ENCODE results near the gene PRKCZ. TPM values are rescaled to one million over a fixed set of nuclear protein-coding genes. Genes with fewer than 3 reads are reported as not detected.

PRKCZ gene
- total RNA-seq, 1 donor from 2014 or later: 33.4 TPM

DNA sequence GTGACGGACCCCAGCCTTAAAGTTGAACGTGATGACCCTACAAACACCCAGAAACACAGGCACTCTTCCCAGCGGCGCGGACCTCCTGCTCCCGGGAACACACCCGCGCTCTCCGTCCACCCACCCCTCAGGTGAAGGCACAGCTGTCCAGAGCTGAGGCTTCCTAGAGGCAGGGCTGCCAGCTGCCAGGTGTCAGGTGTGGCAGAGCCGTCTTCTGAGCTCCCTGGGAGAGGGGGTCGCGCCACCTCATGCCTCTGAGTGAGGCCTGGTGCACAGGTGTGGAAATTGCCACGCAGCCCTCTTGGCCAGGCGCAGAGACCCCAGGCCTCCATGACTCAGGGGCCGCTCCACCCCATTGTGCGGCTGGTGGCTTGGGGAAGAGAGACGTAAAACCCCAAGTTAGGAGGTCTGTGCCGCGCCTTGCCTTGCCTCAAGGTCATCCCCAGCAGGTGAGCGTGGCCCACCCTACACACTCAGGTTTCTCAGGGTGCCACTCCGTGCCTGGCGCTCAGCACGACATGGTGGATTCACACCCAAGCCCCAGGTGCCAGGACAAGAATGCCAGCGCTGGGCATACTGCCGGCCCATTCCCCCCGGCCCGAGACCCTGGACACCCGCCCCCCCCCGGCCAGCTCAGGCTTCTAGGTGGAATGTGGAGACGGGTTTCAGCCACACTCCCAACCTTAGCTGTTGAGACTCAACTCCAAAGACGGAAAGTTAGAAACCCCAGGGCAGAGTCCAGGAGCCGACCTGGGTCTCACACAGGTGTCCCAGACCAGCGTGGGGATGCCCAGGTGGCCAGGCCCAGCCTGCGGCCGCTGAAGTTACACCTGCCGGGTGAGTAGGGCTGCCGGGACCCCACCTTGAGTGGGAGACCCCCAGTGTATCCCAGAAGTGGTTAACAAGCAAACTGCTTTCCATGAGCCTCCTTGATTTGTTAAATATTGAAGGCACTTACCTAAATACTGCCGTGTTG is 136.0 kb downstream of the PRKCZ start:
- Mint-ChIP-seq H3K4me3 (no peak overlapping the region), H3K9me3 (no peaks in the 10 kb centered on the region), H3K27me3 (ENCODE audit: insufficient read depth, low read depth) (peaks cover 7% of the 10 kb centered on the region), H3K36me3 (peaks cover 8% of the 10 kb centered on the region), H3K4me1 (peaks cover 10% of the 10 kb centered on the region), H3K27ac (no peak overlapping the region)
- Histone ChIP-seq H2AFZ (replicated peaks) (no peak overlapping the region), H4K20me1 (ENCODE audit: low read depth) (peaks cover 15% of the 10 kb centered on the region), H3K79me2 (ENCODE audit: low read depth) (no peaks in the 10 kb centered on the region), H3K4me1 (peaks cover 9% of the 10 kb centered on the region), H3F3A (ENCODE audit: low read depth) (peaks cover 18% of the 10 kb centered on the region), H3K27me3 (no peaks in the 10 kb centered on the region), H3K27ac (no peak overlapping the region), H3K36me3 (no peaks in the 10 kb centered on the region), H3K4me2 (no peak overlapping the region), H3K9me3 (ENCODE audit: low read depth) (no peaks in the 10 kb centered on the region), H3K9ac (no peak overlapping the region), H3K4me3 (no peak overlapping the region)
- DNase-seq (ENCODE audit: low spot score): no peak
- no peak for TF ChIP-seq EZH2phosphoT487 (IDR thresholded peaks at IDR 0.05)
- TF ChIP-seq, protein P1, sequence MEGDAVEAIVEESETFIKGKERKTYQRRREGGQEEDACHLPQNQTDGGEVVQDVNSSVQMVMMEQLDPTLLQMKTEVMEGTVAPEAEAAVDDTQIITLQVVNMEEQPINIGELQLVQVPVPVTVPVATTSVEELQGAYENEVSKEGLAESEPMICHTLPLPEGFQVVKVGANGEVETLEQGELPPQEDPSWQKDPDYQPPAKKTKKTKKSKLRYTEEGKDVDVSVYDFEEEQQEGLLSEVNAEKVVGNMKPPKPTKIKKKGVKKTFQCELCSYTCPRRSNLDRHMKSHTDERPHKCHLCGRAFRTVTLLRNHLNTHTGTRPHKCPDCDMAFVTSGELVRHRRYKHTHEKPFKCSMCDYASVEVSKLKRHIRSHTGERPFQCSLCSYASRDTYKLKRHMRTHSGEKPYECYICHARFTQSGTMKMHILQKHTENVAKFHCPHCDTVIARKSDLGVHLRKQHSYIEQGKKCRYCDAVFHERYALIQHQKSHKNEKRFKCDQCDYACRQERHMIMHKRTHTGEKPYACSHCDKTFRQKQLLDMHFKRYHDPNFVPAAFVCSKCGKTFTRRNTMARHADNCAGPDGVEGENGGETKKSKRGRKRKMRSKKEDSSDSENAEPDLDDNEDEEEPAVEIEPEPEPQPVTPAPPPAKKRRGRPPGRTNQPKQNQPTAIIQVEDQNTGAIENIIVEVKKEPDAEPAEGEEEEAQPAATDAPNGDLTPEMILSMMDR (IDR thresholded peaks at IDR 0.05): no peak
- TF ChIP-seq EZH2 (IDR thresholded peaks at IDR 0.05): no peak

DNA sequence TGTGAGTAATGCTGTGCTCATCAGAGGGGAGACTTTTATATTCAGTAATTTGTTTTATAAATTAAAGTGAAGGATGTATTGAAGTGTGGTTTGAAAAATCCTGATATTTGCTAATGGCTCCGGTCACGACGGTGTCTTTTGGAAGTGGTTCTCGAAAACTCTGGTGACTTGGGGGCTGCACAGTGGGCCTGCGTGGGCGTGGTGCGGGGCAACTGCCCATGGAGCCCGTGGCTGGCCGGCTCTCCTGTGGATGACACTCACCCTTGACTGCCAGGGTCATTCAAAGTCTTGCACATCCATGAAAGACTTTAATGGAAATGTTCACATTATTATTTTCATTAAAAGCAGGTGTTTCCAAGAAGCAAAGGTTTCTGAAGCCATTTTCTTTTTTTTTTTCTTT is 136.7 kb downstream of the PRKCZ start:
- Histone ChIP-seq H3K4me1 (peaks cover 9% of the 10 kb centered on the region), H3K9ac (no peak overlapping the region), H4K20me1 (ENCODE audit: low read depth) (peaks cover 19% of the 10 kb centered on the region), H2AFZ (replicated peaks) (no peak overlapping the region), H3F3A (ENCODE audit: low read depth) (peaks cover 18% of the 10 kb centered on the region), H3K27ac (no peak overlapping the region), H3K4me2 (no peak overlapping the region), H3K79me2 (ENCODE audit: low read depth) (peaks cover 3% of the 10 kb centered on the region), H3K27me3 (no peaks in the 10 kb centered on the region), H3K9me3 (ENCODE audit: low read depth) (no peaks in the 10 kb centered on the region), H3K36me3 (no peaks in the 10 kb centered on the region), H3K4me3 (no peak overlapping the region)
- Mint-ChIP-seq H3K9me3 (no peaks in the 10 kb centered on the region), H3K27ac (no peak overlapping the region), H3K27me3 (ENCODE audit: insufficient read depth, low read depth) (peaks cover 7% of the 10 kb centered on the region), H3K36me3 (peaks cover 10% of the 10 kb centered on the region), H3K4me3 (no peak overlapping the region), H3K4me1 (peaks cover 13% of the 10 kb centered on the region)
- TF ChIP-seq EZH2 (IDR thresholded peaks at IDR 0.05): no peak
- no peak for TF ChIP-seq EZH2phosphoT487 (IDR thresholded peaks at IDR 0.05)
- TF ChIP-seq, protein P1 (IDR thresholded peaks at IDR 0.05): no peak
- no peak for DNase-seq (ENCODE audit: low spot score)

DNA sequence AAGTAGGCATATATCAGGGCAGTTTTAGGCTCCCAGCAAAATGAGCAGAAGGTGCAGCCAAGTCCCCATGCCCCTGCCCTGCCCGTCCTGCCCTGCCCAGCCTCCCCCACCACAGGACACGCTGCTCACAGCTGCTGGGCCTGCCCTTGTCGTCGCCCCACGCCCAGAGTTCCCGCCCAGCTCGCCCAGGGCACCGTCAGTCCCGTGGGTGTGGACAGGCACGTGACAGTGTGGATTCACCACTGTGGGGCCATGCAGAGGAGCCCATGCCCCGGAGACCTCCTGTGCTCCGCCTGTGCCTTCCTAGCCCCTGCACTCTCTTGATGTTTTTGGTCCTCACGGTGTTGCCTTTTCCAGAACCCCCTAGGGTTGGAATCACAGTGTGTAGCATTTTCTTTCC is 137.4 kb downstream of the PRKCZ start:
- H3K9ac ChIP-seq: no peak overlapping the region
- H3K27ac Mint-ChIP-seq: peak overlapping the region; percentile 89
- peaks cover 13% of the 10 kb centered on the region for H3K4me1 Mint-ChIP-seq
- H3K27me3 Mint-ChIP-seq (ENCODE audit: insufficient read depth, low read depth): peaks cover 7% of the 10 kb centered on the region
- no peaks in the 10 kb centered on the region for H3K36me3 ChIP-seq
- no peak overlapping the region for H3K4me2 ChIP-seq
- peaks cover 10% of the 10 kb centered on the region for H3K79me2 ChIP-seq (ENCODE audit: low read depth)
- no peak overlapping the region for H3K4me3 Mint-ChIP-seq
- TF ChIP-seq, protein P1 (IDR thresholded peaks at IDR 0.05): no peak
- TF ChIP-seq EZH2phosphoT487 (IDR thresholded peaks at IDR 0.05): no peak
- no peak for TF ChIP-seq EZH2 (IDR thresholded peaks at IDR 0.05)
- no peak overlapping the region for H3K4me3 ChIP-seq
- DNase-seq (ENCODE audit: low spot score): no peak
- H3K4me1 ChIP-seq: peaks cover 9% of the 10 kb centered on the region
- peaks cover 18% of the 10 kb centered on the region for H3F3A ChIP-seq (ENCODE audit: low read depth)
- peaks cover 10% of the 10 kb centered on the region for H3K36me3 Mint-ChIP-seq
- no peak overlapping the region for H2AFZ ChIP-seq (replicated peaks)
- H3K27ac ChIP-seq: no peak overlapping the region
- no peaks in the 10 kb centered on the region for H3K9me3 Mint-ChIP-seq
- H3K9me3 ChIP-seq (ENCODE audit: low read depth): no peaks in the 10 kb centered on the region
- H3K27me3 ChIP-seq: no peaks in the 10 kb centered on the region
- H4K20me1 ChIP-seq (ENCODE audit: low read depth): peaks cover 26% of the 10 kb centered on the region

All from neural progenitor cell (in vitro differentiated cells).